ENCODE data around the gene TFR2.

TFR2 gene

GRCh38 chr7:100611983-100612729, 29.2 kb downstream of the TFR2 start, which contains the start of gene MOSPD3:
TSS of gene MOSPD3 (plus strand) at chr7:100612540. CDS start at chr7:100612792, 252 bp downstream.
- peak; percentile 99 for DNase-seq

GRCh38 chr7:100609958-100610357, 31.4 kb downstream of the TFR2 start:
- no peak for DNase-seq

GRCh38 chr7:100607111-100607510, 34.2 kb downstream of the TFR2 start:
- DNase-seq: no peak

- no peak for DNase-seq
These were observed 35.0 kb downstream of the TFR2 start for GRCh38 chr7:100606313-100606712.

- peak; percentile 77 for DNase-seq
These were observed 36.1 kb downstream of the TFR2 start for GRCh38 chr7:100604976-100605911.

- peak; percentile 92 for DNase-seq
These were observed 37.0 kb downstream of the TFR2 start for GRCh38 chr7:100604028-100604975.

- no peak for DNase-seq
These were observed 37.7 kb downstream of the TFR2 start for GRCh38 chr7:100603726-100604027.

GRCh38 chr7:100602889-100603725, 38.2 kb downstream of the TFR2 start:
- DNase-seq: no peak

- no peak for DNase-seq
These were observed 40.7 kb downstream of the TFR2 start for GRCh38 chr7:100600730-100601038.

- no peak for DNase-seq
These were observed 41.2 kb downstream of the TFR2 start for GRCh38 chr7:100599911-100600729.

GRCh38 chr7:100598425-100598824, 42.9 kb downstream of the TFR2 start:
- DNase-seq: no peak

GRCh38 chr7:100595188-100595587, 46.2 kb downstream of the TFR2 start:
- no peak for DNase-seq

GRCh38 chr7:100591596-100591995, 49.8 kb downstream of the TFR2 start:
- DNase-seq: no peak

- DNase-seq: no peak
These were observed 51.1 kb downstream of the TFR2 start for GRCh38 chr7:100590077-100590737.

- no peak for DNase-seq
These were observed 51.9 kb downstream of the TFR2 start for GRCh38 chr7:100589341-100589947.

GRCh38 chr7:100588438-100588837, 52.9 kb downstream of the TFR2 start:
- no peak for DNase-seq

GRCh38 chr7:100586266-100587025, 54.9 kb downstream of the TFR2 start, which contains the start of gene FBXO24:
TSS of gene FBXO24 (plus strand) at chr7:100586328. CDS start at chr7:100586626, 298 bp downstream.
- peak; percentile 99 for DNase-seq

GRCh38 chr7:100585511-100586265, 55.7 kb downstream of the TFR2 start, which contains the start of gene LRCH4:
TSS of gene LRCH4 (minus strand) at chr7:100586129. CDS start at chr7:100586100, 29 bp downstream.
- no peak for DNase-seq

Measured in activated CD8-positive, alpha-beta memory T cell treated with anti-CD3 and anti-CD28 coated beads for 24 hours (primary cell).